NB4 (cell line): ENCODE measurements around the gene TNFAIP2.

Experiments
- DNase-seq: peaks from one replicate; pipeline ENCODE4 v3.0.0; 2010; ENCODE audit warnings: low read depth
- H3K4me3 ChIP-seq: one replicate; pipeline ENCODE4 v1.5.1; 2011; ENCODE audit warnings: mild to moderate bottlenecking, low read depth, low read length, moderate library complexity
- CTCF ChIP-seq: IDR thresholded peaks from one replicate; pipeline ENCODE4 v1.5.1; 2012; ENCODE audit warnings: low read depth, low read length
- MAX ChIP-seq: IDR thresholded peaks from 2 replicates; pipeline ENCODE4 v1.6.1; 2011; ENCODE audit warnings: low read depth, low read length
- MYC ChIP-seq: IDR thresholded peaks from 2 replicates; pipeline ENCODE4 v1.6.1; 2011; ENCODE audit warnings: low read depth, low read length
- POLR2A ChIP-seq: IDR thresholded peaks from 2 replicates; pipeline ENCODE4 v1.6.1; 2011; ENCODE audit warnings: mild to moderate bottlenecking; ENCODE audit not compliant: insufficient read length; ENCODE audit errors: extremely low read depth

TNFAIP2 gene

GRCh38 chr14:103125098-103126070 is 2.1 kb downstream of the TNFAIP2 start:
- no peak for TF ChIP-seq MAX
- no peak for TF ChIP-seq MYC
- no peak for TF ChIP-seq CTCF
- TF ChIP-seq POLR2A = no peak
- H3K4me3 ChIP-seq = no peak overlapping the region
- DNase-seq = no peak

DNA sequence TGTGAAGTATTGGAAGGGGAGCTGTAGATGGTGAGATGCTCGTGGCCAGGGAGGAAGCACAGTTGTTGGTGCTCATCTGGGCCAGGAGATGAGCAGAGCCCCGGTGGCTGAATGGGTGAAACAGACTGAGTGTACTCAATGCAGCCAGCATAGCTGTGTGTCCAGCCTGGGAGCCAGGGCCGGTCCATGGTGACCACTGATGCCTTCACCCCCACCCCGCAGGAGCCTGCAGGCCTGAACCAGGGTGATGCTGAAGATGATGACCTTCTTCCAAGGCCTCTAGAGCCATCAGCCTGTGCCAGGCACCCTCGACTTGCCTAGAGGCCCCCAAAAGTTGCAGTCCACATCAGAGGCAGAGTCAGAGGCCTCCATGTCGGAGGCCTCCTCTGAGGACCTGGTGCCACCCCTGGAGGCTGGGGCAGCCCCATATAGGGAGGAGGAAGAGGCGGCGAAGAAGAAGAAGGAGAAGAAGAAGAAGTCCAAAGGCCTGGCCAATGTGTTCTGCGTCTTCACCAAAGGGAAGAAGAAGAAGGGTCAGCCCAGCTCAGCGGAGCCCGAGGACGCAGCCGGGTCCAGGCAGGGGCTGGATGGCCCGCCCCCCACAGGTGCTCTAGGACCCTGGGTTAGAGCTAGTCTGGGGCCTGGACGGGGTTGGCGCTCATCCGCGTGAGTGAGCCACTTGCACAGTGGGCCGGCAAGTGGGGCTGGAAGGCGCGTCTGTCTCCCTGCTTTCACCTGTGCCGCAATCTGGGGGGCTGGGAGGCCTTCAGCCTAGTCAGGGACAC is 3.0 kb downstream of the TNFAIP2 start:
- DNase-seq = no peak
- no peak overlapping the region for H3K4me3 ChIP-seq
- TF ChIP-seq POLR2A (no peak), CTCF (no peak), MYC (no peak), MAX (no peak)

- no peak for DNase-seq
- TF ChIP-seq MYC (no peak), POLR2A (no peak), CTCF (no peak), MAX (no peak)
- H3K4me3 ChIP-seq = no peak overlapping the region
Measured at GRCh38 chr14:103126873-103127304, 3.6 kb downstream of the TNFAIP2 start.

GRCh38 chr14:103127356-103127755 is 4.1 kb downstream of the TNFAIP2 start:
- H3K4me3 ChIP-seq = no peak overlapping the region
- TF ChIP-seq POLR2A = no peak
- TF ChIP-seq CTCF = no peak
- TF ChIP-seq MAX = no peak
- TF ChIP-seq MYC = no peak

DNA sequence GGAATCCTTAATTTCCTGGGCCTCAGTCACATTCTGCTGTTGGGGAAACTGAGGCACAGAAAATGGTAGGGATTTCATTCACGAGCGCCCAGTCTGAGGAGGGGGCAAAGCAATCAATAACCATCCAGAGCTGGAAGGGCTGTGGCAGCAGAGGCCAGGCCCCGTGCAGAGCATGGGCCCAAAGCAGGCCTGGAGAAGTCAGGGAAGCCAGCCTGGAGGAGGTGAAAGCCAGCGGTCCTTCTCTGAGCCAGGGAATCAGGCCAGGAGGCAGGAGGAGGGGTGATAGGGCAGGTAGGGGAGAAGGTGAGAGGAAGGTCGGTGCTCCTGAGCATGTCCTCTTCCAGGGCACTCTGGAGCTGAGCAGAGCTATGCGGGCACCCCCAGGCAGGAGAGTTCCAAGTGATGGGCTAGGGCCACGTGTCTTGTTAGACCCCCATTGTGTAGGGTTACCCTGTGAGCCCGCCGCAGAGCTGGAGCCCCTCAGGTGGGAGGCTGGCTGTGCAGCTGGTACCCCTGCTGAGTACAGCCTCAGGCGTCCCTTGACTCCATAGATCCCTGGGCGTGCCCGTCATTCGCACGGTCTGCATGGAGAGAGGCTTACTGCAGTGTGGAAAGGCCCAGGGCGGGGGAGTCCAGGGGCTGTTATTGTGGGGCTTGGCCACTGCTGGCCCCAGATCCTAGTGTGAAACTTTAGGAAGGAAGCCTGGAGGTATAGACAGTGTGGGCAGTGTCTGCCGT is 4.8 kb downstream of the TNFAIP2 start:
- no peak overlapping the region for H3K4me3 ChIP-seq
- DNase-seq = no peak
- no peak for TF ChIP-seq POLR2A
- TF ChIP-seq CTCF = no peak
- TF ChIP-seq MAX = no peak
- no peak for TF ChIP-seq MYC

More at GRCh38 chr14:103127356-103127755, 4.1 kb downstream of the TNFAIP2 start:
- no peak for DNase-seq
